Bronchial epithelial cell (primary cell): ENCODE data around the gene FGD4. TPM values are rescaled to one million over a fixed set of nuclear protein-coding genes. Genes with fewer than 3 reads are reported as not detected.

Source experiments
- DNase-seq: peaks from one replicate; pipeline ENCODE4 v3.0.0-alpha.2; 2010; ENCODE audit warnings: low read depth
- FAIRE-seq: peaks from 2 replicates; lab custom pipeline; 2011; peaks lifted over from hg19 to GRCh38; lab: Jason Lieb, UNC
- H3K27me3 ChIP-seq: 2 replicates; pipeline ENCODE4 v1.5.1; 2011; ENCODE audit warnings: low read length; ENCODE audit not compliant: control insufficient read depth, insufficient read depth
- H3K36me3 ChIP-seq: 2 replicates; pipeline ENCODE4 v1.5.1; 2011; ENCODE audit warnings: low read length; ENCODE audit not compliant: control insufficient read depth, insufficient read depth
- H3K4me3 ChIP-seq: 2 replicates; pipeline ENCODE4 v1.5.1; 2011; ENCODE audit warnings: mild to moderate bottlenecking, low read depth, low read length, control low read depth
- total RNA-seq: library from RNA; depleted of rRNA; stranded (reverse); fragments of >200 nt; gene quantifications from 2 replicates; pipeline ENCODE4 v1.2.1, GENCODE V29; 2014
- TF ChIP-seq, protein P1 (sequence below): IDR thresholded peaks from 2 replicates; pipeline ENCODE4 v1.5.1; 2011; ENCODE audit warnings: mild to moderate bottlenecking, moderate library complexity, low read length, control low read depth, inconsistent platforms; ENCODE audit not compliant: insufficient read depth, severe bottlenecking

The FGD4 gene
- total RNA-seq, 1 donor from 2014 or later, result 22.9 TPM

DNA sequence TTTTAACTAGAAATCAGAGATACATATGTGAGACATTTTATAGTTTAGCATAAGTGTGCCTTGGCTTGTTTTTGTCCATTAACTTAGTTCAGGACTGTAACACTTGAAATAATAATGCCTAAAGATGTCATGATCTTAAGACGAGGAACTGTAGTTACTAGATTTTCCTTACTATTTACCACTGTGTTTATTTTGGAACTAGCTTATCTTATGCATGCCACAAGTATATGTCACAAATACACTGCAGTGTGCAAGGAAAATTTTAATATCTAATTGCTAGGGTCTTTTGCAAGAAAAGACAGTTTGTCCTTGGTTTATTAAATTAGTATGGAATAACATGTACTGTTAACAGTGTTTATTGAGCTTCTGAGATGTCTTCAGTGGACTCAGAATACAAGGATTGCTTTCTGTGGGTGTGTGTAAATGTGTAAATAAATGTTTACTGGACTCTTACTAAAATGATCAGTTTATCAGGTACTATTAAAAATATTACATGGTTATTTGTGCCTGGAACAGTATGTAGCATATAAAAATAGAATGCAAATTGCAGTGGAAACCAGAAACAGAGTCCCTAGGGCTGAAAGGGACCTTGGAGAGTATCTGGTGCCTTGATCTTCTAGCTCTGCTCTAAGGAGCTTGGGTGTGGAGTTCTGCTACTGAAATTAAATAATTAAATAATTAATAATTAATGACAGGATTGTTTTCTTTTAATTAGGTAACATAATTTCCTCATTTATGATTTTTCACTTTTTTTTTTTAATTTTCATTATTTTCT lies 58.1 kb downstream of the FGD4 start:
- no peak for FAIRE-seq
- DNase-seq, result no peak

GRCh38 chr12:32460638-32461037 lies 61.3 kb downstream of the FGD4 start:
- DNase-seq (no peak), FAIRE-seq (no peak)
- no peaks in the 10 kb centered on the region for H3K27me3 ChIP-seq
- H3K4me3 ChIP-seq, result no peak overlapping the region
- H3K36me3 ChIP-seq, result peaks cover 1% of the 10 kb centered on the region
- TF ChIP-seq, protein P1, sequence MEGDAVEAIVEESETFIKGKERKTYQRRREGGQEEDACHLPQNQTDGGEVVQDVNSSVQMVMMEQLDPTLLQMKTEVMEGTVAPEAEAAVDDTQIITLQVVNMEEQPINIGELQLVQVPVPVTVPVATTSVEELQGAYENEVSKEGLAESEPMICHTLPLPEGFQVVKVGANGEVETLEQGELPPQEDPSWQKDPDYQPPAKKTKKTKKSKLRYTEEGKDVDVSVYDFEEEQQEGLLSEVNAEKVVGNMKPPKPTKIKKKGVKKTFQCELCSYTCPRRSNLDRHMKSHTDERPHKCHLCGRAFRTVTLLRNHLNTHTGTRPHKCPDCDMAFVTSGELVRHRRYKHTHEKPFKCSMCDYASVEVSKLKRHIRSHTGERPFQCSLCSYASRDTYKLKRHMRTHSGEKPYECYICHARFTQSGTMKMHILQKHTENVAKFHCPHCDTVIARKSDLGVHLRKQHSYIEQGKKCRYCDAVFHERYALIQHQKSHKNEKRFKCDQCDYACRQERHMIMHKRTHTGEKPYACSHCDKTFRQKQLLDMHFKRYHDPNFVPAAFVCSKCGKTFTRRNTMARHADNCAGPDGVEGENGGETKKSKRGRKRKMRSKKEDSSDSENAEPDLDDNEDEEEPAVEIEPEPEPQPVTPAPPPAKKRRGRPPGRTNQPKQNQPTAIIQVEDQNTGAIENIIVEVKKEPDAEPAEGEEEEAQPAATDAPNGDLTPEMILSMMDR, result no peak

More for the DNA sequence above, 58.1 kb downstream of the FGD4 start:
- H3K27me3 ChIP-seq, result no peaks in the 10 kb centered on the region
- no peak overlapping the region for H3K4me3 ChIP-seq
- no peaks in the 10 kb centered on the region for H3K36me3 ChIP-seq
- TF ChIP-seq, protein P1, result no peak

GRCh38 chr12:32462908-32463307 lies 63.5 kb downstream of the FGD4 start:
- FAIRE-seq (no peak), DNase-seq (no peak)
- Histone ChIP-seq H3K4me3 (no peak overlapping the region), H3K27me3 (no peaks in the 10 kb centered on the region), H3K36me3 (peaks cover 3% of the 10 kb centered on the region)
- TF ChIP-seq, protein P1, result no peak

- no peak overlapping the region for H3K4me3 ChIP-seq
- TF ChIP-seq, protein P1, result no peak
- DNase-seq (no peak), FAIRE-seq (no peak)
- no peaks in the 10 kb centered on the region for H3K27me3 ChIP-seq
- peaks cover 5% of the 10 kb centered on the region for H3K36me3 ChIP-seq
Observed at GRCh38 chr12:32466187-32466586, 66.8 kb downstream of the FGD4 start.

GRCh38 chr12:32466986-32467711 lies 67.8 kb downstream of the FGD4 start:
- TF ChIP-seq, protein P1, result no peak
- FAIRE-seq (no peak), DNase-seq (no peak)

More at GRCh38 chr12:32466986-32467711, 67.8 kb downstream of the FGD4 start:
- Histone ChIP-seq H3K36me3 (peaks cover 8% of the 10 kb centered on the region), H3K4me3 (no peak overlapping the region), H3K27me3 (no peaks in the 10 kb centered on the region)
